ENCODE measurements around the gene RASA3.

Gene RASA3

DNA sequence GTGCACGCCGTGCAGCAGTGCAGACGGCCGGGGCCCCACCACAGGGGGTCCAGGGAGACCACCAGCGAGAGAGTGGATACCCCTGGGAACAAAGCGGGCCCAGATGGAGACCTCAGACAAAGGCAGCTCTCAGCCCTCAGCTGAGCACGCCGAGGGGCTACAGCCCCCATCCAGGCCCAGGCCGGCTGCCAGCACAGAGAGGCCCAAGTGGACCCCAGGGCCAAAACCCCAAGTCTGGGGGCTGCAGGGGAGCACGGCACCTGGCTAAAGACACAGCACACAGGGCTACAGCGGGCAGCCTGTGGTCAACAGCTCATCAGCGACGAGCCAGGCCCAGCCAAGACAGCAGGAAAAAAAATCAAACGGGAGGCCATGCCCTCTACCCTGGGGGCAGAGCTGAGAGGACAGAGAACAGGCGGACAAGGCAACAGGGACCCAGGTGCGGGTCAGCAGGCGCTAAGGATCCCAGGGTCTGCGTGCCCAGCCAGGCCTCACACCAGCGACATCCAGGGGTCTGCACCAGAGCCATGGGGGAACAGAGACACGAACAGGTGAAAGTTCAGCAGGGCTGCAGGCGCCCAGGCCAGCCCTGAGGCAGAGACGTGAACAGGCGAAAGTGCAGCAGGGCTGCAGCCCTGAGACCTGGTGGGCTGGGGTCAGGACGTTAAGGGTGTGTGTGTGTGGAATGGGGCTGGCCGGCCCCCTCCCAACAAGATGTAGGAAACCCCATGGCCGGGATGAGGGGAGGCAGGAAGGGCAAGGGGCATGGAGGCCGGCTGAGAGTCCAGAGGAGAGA, 34.3 kb downstream of the RASA3 start:
- DNase-seq, result no peak

DNA sequence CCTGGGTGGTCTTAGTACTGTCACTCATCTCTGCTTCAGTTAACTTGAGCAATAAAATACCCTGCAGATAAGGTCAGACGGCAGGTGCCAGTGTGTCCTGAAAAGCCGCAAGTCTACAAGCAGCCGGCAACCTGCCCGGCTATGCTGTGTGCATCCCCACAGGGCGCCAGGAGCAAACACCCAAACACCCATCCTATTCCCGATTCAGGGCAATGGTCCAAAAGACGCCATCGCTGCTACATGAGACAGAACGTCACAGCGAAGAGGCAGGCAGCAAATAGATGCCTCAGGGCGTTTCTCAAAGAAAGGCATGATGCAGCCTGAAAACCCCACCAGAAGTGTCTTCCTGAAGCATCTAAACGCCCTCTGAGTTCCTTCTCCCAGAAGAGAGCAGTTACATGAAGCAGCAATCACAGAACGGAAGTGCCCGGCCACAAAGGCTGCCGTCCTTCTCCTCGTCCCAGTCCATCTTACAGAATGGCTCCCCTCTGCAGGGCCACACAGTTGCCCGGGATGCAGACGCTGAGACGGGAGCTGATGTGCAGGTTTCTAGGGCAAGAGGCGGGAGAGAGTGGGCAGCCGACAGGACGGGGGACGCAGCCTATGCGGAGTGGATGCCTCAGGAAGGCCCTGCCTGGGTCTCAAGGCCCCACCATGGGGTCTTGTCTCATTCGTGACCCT, 35.1 kb downstream of the RASA3 start:
- DNase-seq, result no peak

DNA sequence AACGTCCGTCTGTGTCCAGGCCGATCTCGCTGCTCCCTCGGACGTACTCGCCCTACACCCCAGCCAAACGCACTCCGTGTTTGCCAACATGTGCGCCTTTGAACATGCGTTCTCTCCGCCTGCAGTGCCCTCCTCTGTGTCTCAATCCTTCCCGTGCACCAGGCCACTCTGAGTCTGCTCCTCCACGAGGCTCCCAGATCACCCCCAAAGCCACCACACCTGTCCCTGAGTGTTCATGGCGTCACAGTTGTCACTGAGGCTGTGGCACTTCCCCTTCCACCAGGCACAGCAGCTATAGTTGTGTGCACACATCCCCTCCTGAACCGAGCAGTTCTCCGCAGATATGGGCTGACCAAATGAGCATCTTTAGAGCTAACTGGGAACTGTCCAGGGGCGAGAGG, 35.6 kb downstream of the RASA3 start:
- DNase-seq, result no peak

DNA sequence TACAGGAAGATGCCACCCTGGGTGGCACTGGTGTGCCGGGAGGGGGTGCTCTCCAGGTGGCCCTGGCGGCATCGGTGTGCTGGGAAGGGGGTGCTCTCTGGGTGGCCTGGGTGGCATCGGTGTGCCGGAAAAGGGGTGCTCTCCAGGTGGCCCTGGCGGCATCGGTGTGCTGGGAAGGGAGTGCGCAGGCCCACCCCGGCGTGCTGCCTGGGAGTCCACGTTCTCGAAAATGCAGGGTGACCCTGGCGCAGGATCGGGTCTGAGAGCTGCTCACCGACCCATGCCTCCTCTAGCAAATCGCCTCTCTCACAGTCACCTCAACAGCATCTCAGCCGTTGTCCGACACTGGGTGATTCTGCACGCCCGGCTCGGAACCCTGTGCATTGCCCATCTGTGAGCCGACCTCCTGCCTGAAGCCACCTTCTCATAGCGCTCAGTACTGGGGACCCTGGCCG, 36.4 kb downstream of the RASA3 start:
- no peak for DNase-seq

- DNase-seq, result no peak
These were observed 36.9 kb downstream of the RASA3 start for GRCh38 chr13:114095486-114095885.

DNA sequence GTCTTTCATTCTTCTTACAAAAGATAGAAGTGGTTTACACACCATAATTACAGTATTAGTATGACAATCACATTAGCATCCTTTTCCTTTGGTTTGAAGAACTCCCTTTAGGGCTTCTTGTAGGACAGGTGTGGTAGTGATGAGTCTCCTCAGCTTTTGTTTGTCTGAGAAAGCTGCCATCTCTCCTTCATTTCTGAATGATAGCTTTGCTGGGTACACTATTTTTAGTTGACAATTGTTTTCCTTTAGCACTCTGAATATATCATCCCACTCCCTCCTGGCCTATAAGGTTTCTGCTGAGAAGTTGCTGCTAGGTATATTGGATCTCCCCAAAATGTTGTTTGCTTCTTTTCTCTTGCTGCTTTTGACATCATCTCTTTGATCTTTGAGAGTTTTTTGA, 39.3 kb downstream of the RASA3 start:
- no peak for DNase-seq

DNA sequence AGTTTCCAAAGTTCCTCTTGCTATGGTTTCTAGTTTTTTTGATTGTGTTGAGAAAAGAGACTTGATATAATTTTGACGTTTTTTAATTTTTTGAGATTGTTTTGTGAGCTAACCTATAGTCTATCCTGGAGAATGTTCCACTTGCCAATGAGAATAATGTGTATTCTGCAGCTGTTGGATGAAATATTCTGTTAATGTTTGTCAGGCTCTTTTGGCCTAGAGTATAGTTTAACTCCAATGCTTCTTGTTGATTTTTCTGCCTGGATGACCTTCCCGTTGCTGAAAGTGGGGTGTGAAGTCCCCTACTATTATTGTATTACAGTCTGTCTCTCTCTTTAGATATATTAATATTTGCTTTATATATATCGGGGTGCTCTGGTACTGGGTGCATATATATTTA, 40.0 kb downstream of the RASA3 start:
- DNase-seq, result no peak

- DNase-seq, result no peak
These were observed 41.9 kb downstream of the RASA3 start for GRCh38 chr13:114090476-114090875.

DNA sequence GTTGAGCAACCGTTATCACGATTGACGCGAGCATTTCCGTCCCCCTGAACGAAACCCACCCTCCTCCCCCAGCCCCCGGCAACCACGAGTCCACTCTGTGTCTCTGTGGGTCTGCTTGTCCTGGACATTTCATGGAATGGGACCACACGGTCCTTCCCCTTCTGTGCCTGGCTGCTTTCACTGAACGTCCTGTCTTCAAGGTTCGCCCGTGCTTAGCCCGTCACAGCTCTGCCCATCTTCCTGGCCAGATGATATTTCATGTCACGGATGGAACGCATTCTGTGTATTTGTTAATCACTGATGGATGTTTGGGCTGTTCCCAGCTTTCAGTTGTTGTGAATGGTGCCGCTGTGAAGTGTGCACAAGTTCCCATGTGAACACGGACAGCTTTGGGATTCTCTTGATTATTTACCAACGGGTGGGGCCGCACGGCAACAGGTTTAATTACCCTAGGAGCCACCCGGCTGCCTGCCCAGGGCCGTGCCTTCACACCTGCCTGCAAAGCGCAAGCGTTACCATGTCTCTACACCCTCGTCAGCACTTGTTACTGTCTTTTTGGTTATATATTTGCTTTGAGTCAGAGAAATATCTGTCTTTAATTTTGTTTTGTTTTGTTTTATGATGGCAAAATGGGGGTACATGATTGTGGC, 42.5 kb downstream of the RASA3 start:
- DNase-seq, result no peak

DNA sequence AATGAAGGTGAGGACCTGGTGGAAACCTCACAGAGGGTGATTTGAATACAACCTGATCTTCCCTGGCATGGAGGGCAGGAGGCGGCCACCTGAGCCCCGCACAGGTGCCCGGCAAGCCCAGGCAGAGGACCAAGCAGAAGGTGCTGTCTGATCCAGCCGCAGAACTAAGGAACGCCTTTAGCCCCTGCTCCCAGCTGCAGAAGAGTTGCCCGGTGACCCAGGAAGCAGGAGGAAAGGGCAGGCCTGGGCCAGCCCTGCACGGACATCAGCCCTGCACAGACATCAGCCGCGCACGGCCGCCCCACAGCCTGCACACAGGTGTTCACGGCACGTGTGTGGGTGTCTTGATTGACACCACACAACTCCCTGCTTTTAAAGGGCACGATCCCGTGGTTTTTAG, 43.1 kb downstream of the RASA3 start:
- DNase-seq, result no peak

DNA sequence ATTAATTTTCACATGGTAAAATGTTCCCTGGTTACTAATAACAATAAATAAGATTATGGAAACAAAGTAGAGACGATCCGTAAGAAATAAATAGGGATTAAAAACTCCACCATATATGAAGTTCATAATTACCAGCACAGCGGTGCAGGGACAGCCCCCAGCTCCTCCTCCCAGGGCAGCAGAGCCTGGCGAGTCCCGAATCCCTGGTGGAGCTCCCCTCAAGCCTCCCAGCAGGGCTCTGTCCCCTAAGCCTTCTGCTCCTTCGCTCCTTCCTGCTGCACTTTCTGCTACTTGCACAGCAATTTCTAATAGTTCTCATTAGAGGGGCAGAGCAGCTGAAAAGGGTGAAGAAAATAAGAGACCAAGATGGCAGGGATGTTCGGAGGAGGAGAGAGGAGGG, 43.6 kb downstream of the RASA3 start:
- DNase-seq, result no peak

GRCh38 chr13:114088234-114088633, 44.2 kb downstream of the RASA3 start:
- no peak for DNase-seq

GRCh38 chr13:114087430-114087829, 45.0 kb downstream of the RASA3 start:
- DNase-seq, result no peak

DNA sequence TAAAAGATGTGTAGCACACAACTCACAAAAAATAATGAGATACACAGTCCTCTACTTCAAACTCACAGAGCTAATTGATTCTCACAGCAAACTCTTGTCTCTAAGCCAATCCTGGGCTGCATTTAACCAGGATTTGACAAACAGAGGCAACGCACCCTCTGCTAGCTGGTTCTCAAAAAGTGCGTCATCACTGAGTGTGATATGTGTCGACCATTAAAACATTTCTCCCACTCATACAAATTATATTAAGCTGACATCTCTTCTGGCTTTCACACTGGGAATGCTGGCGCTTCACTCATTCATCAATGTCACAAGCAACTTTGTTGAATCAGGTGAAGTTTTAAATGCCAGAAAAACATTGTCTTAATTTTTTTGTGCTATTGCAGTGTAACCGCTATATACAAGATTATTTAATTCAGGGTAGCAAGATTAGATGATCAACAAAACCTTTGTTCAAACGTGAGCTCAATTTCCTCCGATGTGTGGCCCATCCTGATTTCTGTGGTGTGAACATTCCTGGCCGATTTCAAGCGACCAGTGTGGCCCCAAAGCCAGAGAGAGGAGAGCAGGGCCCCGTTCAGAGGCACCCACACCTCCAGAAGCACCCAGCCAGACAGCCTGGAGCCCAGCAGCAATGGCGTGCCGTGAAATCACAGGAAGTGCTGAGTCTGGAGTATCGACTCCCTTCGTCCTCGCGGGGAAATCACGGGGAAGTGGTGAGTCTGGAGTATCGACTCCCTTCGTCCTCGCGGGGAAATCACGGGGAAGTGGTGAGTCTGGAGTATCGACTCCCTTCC, 49.4 kb downstream of the RASA3 start:
- DNase-seq, result no peak

- no peak for DNase-seq
These were observed 50.4 kb downstream of the RASA3 start for GRCh38 chr13:114081761-114082681.

DNA sequence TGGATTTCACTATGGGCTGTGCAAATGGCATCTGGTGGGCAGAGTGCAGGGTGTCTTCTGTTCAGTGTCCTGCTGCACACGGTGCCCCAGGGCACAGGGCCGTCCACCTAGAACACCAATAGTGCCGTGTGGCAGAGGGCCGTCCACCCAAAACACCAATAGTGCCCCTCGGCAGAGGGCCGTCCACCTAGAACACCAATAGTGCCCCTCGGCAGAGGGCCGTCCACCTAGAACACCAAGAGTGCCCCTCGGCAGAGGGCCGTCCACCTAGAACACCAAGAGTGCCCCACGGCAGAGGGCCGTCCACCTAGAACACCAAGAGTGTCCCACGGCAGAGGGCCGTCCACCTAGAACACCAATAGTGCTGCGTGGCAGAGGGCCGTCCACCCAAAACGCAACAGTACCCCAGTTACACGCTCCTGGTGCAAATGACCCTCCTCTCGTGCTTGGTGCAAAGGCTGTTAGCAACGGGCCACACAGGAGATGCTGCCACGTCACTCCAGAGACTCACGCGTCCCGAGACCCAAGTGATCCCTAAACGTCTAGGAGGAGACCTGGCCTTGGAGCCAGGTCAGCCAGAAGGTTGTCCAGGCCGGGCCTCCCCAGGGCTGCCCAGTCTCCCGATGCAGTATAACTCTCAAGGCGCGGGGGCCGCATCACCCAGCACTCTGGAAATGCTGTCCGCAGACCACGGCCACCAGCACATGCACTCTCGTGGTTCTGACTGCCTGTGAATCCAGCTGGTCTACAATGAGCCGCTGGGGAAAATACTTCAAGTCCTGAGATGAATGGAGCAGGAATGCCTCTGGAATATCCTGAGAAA, 51.5 kb downstream of the RASA3 start:
- no peak for DNase-seq

- no peak for DNase-seq
These were observed 52.6 kb downstream of the RASA3 start for GRCh38 chr13:114079601-114080536.

DNA sequence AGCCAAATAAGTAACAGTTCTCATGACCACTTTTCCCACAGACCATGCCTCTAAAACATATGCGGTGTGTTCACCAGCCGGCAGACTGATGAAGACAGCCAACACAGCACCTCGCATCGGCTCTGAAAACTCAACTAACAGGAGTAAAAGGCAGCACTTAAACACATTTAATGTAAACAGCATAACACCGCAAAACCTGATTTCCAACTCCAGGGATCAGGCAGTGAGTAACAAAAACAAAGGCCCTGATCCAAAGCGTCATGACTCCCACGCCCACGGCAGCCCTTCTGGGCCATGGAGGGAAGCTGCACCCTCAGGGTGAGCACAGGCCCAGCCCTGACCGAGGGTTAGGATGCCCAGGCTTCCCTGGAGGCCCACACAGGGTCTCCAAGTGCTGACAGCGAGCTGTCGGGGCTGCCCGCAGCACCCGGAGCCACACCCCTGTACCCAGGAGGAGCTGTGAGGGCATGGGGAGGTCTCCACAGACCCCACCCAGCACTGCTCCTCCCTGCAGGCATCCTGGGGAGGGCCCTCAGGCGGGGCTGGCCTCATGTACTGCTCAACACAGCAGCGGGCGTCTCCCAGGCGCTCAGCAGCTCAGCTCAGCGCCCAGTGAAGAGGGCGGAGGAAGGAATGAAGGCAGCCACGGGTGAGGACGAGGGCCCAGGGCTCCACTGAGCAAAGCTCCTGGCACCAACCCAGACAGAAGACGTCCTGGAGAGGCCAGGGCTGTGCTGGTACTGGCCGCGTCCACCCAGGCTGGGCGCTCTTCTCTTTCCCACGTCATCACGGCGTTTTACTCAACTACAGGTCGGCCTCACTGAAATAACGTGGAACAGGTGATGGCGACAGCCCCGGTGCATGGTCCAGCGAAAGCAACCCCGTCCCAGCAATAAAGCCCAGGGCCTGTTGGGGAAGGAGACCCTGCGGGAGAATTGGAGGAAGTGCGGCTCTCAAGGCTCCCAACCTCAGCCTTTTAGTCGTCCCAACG, 53.7 kb downstream of the RASA3 start:
- DNase-seq, result no peak

GRCh38 chr13:114077933-114078325, 54.5 kb downstream of the RASA3 start:
- DNase-seq, result no peak
